NCI-H1092 (cell line): ENCODE measurements around the gene LTV1.

ENCODE experiments used
- DNase-seq: peaks from one replicate; lab custom pipeline; 2025; lab: John Stamatoyannopoulos, UW

LTV1 gene

GRCh38 chr6:143896126-143896860 is 53.2 kb downstream of the LTV1 start:
- no peak for DNase-seq

DNA sequence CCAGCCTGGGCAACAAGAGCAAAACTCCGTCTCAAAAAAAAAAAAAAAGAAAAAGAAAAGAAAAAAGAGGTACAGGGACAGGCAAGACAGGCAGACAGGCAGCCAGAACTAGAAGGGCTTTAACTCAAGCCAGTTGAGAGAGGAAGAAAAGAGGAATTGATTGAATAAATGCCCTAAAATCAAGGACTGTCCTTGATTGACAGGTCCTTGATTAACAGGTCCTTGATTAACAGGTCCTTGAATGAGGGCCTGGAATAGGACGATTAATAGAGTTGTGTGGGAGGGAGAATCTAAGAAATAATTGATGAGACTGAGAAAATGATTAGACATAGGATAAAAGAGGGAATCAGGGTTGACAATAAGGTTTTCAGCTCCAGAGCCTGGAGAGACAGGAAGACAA is 57.2 kb downstream of the LTV1 start:
- DNase-seq = no peak

- DNase-seq = no peak
Observed at GRCh38 chr6:143901885-143902750, 59.0 kb downstream of the LTV1 start.

DNA sequence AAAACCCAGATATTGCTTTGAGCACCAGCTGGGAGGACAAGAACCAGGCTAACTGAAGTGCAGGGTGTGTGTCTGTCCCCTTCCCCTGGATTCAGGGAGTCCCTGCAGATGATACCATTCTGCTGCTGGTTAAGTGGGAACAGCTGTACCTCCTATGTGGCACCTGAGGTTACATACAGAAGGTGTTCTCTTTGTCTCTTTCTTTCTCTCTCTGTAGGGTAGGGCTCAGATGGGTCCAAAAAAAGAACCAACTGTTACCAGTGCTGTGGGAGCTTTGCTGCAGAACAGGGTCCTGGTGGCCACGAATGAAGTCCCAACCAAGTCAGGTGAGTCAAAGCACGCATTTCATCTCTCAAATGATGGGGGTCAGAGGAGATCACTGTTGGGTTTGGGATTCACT is 59.7 kb downstream of the LTV1 start:
- DNase-seq = no peak

DNA sequence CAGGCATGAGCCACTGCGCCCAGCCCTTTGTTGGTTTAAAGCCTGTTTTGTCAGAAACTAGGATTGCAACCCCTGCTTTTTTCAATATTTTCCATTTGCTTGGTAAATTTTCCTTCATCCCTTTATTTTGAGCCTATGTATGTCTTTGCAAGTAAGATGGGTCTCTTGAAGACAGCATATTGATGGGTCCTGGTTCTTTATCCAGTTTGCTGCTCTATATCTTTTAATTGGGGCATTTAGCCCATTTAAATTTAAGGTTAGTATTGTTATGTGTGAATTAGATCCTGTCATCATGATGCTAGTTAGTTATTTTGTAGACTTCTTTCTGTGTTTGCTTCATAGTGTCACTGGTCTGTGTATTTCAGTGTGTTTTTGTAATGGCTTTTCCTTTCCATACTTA is 67.9 kb downstream of the LTV1 start:
- no peak for DNase-seq

DNA sequence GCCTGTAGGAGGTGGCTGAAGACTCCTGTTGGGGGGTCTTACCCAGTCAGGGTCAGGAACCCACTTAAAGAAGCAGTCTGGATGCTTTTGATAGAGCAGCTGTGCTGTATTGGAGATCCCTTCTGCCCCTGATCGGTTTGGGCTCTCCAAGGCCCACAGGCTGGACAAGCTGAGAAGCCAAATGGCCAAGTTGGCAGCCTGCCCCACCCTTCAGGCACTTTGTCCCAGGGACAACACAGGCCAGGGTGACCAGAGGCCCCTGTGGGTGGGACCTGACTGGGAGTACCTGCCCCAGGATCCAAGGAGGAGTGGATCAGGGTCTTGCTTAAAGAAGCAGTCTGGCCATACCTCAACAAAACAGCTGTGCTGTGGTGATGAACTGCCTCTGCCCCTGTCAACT is 69.5 kb downstream of the LTV1 start:
- no peak for DNase-seq
